HG03342 (cell line): ENCODE measurements around the gene RNF123.
"Not testable (repeated sequence)": the region's sequence is repeated elsewhere in the genome, so short reads cannot be mapped to it uniquely, and the experiment has no call there.

Source experiments
- ATAC-seq: cut with Tn5 transposase; IDR thresholded peaks from one replicate; pipeline ENCODE4 v1.9.1; 2021; ENCODE audit warnings: mild to moderate bottlenecking, moderate library complexity; ENCODE audit not compliant: unreplicated experiment

The RNF123 gene

GRCh38 chr3:49675912-49676311, 13.4 kb upstream of the RNF123 start:
- no peak for ATAC-seq

- no peak for ATAC-seq
Measured at GRCh38 chr3:49680493-49681231, 8.7 kb upstream of the RNF123 start.

DNA sequence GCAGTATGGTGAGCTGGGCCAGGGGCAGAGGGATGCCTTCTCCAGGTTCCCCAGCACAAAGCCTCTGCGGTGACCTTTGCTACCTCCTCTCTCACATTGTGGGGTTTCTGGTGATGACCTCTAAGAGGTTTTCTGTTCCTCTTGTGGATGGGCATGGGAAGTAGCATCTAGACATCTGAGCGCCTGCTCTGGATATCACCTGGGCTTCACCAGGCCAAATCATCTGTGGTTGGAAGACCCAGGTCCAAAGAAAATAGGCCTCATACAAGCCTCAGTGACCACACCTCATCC, 8.2 kb upstream of the RNF123 start:
- no peak for ATAC-seq

GRCh38 chr3:49681543-49681942, 7.8 kb upstream of the RNF123 start:
- no peak for ATAC-seq

DNA sequence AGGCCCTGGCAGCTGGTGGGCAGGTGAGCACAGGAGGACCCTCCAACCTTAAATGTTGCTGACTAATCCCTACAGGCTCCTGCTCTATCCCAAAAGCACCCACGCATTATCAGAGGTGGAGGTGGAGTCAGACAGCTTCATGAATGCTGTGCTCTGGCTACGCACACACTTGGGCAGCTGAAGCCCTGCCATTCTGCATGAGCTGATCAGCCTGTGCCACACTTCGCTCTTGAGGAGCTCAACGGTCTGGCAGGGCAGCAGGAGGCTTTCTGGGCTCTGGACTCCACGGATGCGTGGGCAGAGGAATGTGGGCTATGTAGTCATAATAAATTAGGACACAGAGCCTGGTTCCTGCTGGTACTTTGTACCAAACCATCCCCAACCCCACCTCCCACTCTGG, 6.2 kb upstream of the RNF123 start:
- no peak for ATAC-seq

DNA sequence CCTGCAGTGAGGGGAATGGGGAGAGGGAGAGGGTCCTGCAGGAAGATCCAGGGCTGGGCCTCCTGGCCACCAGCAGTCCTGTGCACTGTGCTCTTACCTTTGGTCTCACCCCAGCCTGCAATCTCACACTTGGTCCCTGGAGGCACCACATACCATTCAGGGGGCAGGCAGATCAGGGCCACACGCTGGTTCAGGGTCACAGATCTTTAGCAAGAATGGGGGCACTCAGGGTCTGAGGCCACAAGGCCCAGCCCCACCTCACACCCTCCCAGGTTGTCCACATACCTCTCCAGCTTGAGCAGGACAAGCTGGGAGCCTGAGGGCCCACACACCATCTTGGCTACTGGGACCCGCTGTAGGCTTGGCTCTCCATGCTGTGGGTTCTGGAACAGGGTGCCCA, 4.9 kb upstream of the RNF123 start:
- not testable (repeated sequence) for ATAC-seq

- ATAC-seq, result not testable (repeated sequence)
Measured at GRCh38 chr3:49685103-49685502, 4.3 kb upstream of the RNF123 start.

DNA sequence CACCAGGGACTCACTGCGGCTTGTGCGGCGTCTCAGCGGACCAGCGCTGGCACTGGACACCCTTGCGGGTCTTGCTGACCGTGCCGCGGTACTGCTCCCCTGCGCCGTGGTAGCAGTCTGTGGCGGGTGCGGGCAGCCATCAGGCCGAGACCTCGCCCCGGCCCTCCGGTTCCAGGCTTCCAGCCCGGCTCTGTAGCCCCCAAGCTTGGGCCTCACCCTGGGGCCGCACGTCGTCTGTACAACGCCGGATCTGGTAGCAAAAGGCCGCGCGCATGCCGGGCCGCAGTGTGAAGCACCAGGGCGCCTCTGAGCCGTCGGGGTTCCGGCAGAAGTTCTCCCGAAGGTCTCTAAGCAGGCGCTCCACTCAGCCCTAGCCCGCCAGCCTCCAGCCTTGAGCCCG, 3.5 kb upstream of the RNF123 start:
- ATAC-seq, result not testable (repeated sequence)

DNA sequence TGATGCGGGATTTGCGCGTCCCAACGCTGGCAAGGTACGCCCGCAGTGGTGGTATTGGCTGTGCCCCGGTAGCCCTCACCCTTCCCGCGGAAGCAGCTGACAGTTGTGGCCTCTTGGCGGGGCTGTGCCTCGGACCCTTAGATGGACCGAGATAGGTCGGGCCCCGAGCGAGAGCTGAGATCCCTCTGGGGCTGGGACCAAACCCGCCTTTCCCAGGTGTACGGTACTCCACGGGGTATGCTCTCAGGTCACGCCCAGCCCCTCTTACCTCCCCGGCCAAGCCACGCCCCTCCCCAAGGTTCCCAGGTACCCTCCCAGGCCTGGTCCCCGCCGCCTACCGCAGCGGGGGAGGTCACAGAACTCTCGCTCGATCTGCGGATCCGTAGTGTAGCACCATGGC, 3.0 kb upstream of the RNF123 start:
- ATAC-seq, result not testable (repeated sequence)

- ATAC-seq, result not testable (repeated sequence)
Measured at GRCh38 chr3:49686769-49687423, 2.5 kb upstream of the RNF123 start.

DNA sequence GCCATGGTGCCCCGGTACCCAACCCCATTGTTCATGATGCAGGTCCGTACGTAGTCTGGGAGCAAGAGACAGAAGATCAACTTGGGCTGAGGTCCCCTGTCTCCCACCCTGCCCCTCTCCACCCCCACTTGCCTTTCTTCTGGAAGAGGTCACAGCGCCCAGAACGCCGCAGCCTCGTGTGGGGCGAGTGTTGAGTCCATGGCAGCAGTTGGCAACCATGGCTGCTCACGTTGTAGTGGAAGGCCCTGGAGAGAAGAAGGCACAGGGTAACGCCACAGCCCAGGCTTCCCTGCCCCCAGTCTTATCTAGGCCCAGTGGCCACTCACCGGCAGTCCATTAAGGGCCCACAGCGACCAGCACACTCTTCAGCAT, 1.9 kb upstream of the RNF123 start:
- ATAC-seq, result not testable (repeated sequence)

DNA sequence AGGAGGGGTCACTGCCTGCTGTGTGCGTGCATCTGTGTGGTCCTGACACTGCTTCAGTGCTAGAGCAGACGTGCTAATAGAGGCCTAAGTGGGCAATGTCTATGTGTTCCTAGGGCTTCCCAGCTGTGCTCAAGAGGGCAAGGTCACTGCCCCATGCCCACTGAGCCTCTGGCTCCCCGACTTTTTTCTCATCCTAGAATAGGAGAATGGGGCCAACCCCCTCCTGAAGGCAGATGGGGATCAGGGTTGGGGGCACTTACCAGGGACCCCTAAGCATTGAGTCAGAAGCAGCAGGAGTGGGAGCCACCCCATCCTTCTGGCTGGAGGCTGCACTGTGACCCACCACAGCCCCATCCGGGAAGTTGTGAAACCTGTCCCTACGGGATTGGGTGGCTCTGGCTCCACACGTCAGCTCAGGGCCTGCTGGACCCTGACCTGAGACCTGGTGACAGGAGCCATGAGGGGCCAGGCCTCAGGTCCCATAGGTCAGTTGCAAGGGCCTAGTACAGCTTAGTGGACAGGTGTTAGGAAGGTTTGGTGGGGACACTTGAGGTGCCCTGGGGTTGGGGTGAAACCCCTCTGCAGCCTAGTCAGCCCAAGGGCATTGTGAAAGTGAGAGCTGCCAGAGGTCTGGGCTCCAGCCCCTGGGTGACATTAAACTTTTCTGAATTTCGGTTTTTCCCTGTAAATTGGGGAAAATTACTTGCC, 865 bp upstream of the RNF123 start:
- peak; percentile 17 for ATAC-seq

- not testable (repeated sequence) for ATAC-seq
Measured at GRCh38 chr3:49689908-49690624, 709 bp downstream of the RNF123 start.

DNA sequence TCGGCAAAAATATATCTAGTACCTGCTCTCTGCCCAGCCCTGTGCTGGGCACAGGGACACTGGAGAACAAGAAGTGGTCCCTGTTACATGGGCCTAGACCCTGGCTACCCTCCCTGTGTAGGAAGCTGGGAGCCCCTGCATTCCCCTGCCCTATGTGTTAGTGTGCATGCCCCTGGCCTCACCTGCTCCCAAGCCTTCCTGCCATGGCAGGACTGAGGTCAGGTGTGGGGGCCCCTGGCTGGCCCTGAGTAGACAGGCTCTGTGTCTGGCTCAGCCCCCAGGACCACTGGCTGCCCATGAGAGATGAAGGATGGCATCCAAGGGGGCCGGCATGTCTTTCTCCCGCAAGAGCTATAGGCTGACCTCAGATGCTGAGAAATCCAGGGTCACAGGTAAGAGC, 1.5 kb downstream of the RNF123 start:
- ATAC-seq, result not testable (repeated sequence)

DNA sequence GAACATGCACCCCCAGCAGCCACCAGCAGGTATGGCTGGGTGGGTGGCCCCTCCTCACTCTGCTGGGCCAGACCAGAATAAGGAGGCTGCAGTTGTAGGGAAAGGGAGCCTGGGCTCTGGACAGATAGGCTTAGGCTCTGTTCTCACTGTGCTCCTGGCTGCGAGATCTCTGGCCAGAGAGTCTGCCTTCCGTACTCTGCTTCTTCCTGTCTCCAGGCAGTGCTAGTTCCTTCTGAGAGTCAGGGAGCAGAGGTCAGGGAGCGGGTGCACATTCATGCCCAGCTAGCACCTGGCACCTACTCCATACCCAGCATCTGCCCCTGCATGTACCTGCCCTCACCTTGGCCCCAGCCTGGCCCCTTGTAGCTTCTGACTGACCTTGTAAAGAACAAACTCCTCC, 2.1 kb downstream of the RNF123 start:
- not testable (repeated sequence) for ATAC-seq

GRCh38 chr3:49694409-49695070, 5.2 kb downstream of the RNF123 start:
- ATAC-seq, result not testable (repeated sequence)

GRCh38 chr3:49695350-49696015, 6.1 kb downstream of the RNF123 start:
- ATAC-seq, result not testable (repeated sequence)

DNA sequence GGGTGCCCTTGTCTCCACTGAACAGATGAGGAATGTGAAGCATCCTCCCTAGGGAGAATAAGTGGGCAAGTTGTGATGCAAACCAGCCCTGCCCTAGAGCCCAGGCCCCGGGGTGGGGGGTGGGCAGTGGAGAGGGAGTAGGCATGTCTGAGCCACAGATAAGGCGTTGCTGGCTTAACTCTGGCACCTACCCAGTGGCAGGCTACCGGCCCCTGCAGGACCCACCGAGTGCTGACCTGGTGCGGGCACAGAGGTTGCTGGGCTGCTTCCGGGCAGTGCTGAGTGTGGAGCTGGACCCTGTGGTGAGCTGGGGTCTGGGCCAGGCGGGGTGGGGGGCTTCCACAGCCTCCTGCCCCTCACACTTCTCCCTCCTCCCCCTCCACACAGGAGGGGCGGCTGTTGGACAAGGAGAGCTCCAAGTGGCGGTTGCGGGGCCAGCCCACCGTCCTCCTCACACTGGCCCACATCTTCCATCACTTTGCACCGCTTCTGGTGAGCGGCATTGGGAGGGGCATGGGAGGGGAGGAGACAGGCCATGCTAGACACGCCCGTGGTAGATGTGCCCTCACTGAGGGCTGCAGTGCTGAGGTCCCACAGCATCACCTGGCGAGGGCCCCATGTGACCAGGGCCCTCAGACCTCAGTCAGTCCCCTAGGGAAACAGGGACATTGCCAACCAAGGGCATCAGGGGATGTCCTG, 10.1 kb downstream of the RNF123 start:
- no peak for ATAC-seq

DNA sequence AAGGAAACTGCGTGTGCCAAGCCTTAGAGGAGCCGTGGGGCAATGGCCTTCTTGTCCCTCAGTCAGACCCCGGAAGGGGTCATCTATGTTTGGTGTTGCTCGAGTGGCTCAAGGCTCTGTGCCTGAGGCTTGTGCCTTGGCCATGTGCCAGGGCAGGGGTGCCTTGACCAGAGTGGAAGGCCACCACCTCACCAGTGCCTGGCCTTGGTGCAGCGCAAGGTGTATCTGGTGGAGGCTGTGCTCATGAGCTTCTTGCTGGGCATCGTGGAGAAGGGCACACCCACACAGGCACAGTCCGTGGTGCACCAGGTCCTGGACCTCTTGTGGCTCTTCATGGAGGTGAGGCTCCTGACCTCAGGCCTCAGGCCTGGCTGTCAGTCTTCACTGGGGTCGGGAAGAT, 10.7 kb downstream of the RNF123 start:
- ATAC-seq, result no peak
